ENCODE measurements around the gene OLA1.

- peak in 1 of 4 experiments; percentile 24 for TF ChIP-seq CTCF (IDR thresholded peaks at IDR 0.05)
- no peak for TF ChIP-seq POLR2A (IDR thresholded peaks at IDR 0.05)
- TF ChIP-seq EP300 (IDR thresholded peaks at IDR 0.05) = no peak
- TF ChIP-seq POLR2AphosphoS5 (IDR thresholded peaks at IDR 0.05) = no peak
Observed at GRCh38 chr2:174158003-174158402, 90.3 kb downstream of the OLA1 start.

Measured in sigmoid colon (tissue), 4 donors.